NB4 (cell line): ENCODE data around the gene CEP55.

Source experiments
- CTCF ChIP-seq: IDR thresholded peaks from one replicate; pipeline ENCODE4 v1.5.1; 2012; ENCODE audit warnings: low read depth, low read length
- MAX ChIP-seq: IDR thresholded peaks from 2 replicates; pipeline ENCODE4 v1.6.1; 2011; ENCODE audit warnings: low read depth, low read length
- MYC ChIP-seq: IDR thresholded peaks from 2 replicates; pipeline ENCODE4 v1.6.1; 2011; ENCODE audit warnings: low read depth, low read length
- POLR2A ChIP-seq: IDR thresholded peaks from 2 replicates; pipeline ENCODE4 v1.6.1; 2011; ENCODE audit warnings: mild to moderate bottlenecking; ENCODE audit not compliant: insufficient read length; ENCODE audit errors: extremely low read depth

GRCh38 chr10:93559490-93559889, 63.1 kb downstream of the CEP55 start:
- no peak for TF ChIP-seq CTCF
- TF ChIP-seq POLR2A, result no peak
- no peak for TF ChIP-seq MAX
- no peak for TF ChIP-seq MYC
